Type B pancreatic cell (in vitro differentiated cells): Measurements from ENCODE around the gene GPBAR1. TPM values are rescaled to one million over a fixed set of nuclear protein-coding genes. Genes with fewer than 3 reads are reported as not detected.

Experiments used
- DNase-seq: peaks from one replicate; pipeline ENCODE4 v3.0.0; 2021; ENCODE audit warnings: mixed read lengths; ENCODE audit not compliant: unreplicated experiment; ENCODE audit errors: extremely low spot score
- H3K27ac Mint-ChIP-seq: 2 replicates; pipeline ENCODE4 v1.8.0; 2021; ENCODE audit warnings: mild to moderate bottlenecking, mixed read lengths
- H3K27me3 Mint-ChIP-seq: 2 replicates; pipeline ENCODE4 v1.8.0; 2021; ENCODE audit warnings: mixed read lengths
- H3K36me3 Mint-ChIP-seq: 2 replicates; pipeline ENCODE4 v1.8.0; 2021; ENCODE audit warnings: mixed read lengths
- H3K4me1 Mint-ChIP-seq: one replicate; pipeline ENCODE4 v1.8.0; 2021; ENCODE audit warnings: mixed read lengths; ENCODE audit not compliant: unreplicated experiment
- H3K4me3 Mint-ChIP-seq: 2 replicates; pipeline ENCODE4 v1.8.0; 2021; ENCODE audit warnings: mild to moderate bottlenecking, mixed read lengths
- H3K9me3 Mint-ChIP-seq: 2 replicates; pipeline ENCODE4 v1.8.0; 2021; ENCODE audit warnings: mixed read lengths
- total RNA-seq: library from RNA; stranded (reverse); gene quantifications from 2 replicates; pipeline ENCODE4 v1.2.1, GENCODE V29; 2021; ENCODE audit warnings: low replicate concordance
- TF ChIP-seq, protein P1 (sequence below): fragments of 200-600 bp; sonication (generic); conservative IDR thresholded peaks from 2 replicates; pipeline ENCODE4 v1.5.0; 2021; ENCODE audit warnings: antibody characterized with exemption, mild to moderate bottlenecking

GPBAR1 gene
- total RNA-seq, 1 donor from 2014 or later, result 2.1 TPM

- TF ChIP-seq, protein P1, sequence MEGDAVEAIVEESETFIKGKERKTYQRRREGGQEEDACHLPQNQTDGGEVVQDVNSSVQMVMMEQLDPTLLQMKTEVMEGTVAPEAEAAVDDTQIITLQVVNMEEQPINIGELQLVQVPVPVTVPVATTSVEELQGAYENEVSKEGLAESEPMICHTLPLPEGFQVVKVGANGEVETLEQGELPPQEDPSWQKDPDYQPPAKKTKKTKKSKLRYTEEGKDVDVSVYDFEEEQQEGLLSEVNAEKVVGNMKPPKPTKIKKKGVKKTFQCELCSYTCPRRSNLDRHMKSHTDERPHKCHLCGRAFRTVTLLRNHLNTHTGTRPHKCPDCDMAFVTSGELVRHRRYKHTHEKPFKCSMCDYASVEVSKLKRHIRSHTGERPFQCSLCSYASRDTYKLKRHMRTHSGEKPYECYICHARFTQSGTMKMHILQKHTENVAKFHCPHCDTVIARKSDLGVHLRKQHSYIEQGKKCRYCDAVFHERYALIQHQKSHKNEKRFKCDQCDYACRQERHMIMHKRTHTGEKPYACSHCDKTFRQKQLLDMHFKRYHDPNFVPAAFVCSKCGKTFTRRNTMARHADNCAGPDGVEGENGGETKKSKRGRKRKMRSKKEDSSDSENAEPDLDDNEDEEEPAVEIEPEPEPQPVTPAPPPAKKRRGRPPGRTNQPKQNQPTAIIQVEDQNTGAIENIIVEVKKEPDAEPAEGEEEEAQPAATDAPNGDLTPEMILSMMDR, result no peak
- H3K27ac Mint-ChIP-seq, result peak overlapping the region; percentile 86
- peak overlapping the region; percentile 65 for H3K4me3 Mint-ChIP-seq
- H3K9me3 Mint-ChIP-seq, result no peaks in the 10 kb centered on the region
- no peaks in the 10 kb centered on the region for H3K27me3 Mint-ChIP-seq
- no peak for DNase-seq
- H3K36me3 Mint-ChIP-seq, result peaks cover 20% of the 10 kb centered on the region
- peaks cover 8% of the 10 kb centered on the region for H3K4me1 Mint-ChIP-seq
These were observed 16.1 kb upstream of the GPBAR1 start for GRCh38 chr2:218244665-218245064.

GRCh38 chr2:218245214-218245613, 15.6 kb upstream of the GPBAR1 start:
- peak overlapping the region; percentile 65 for H3K4me3 Mint-ChIP-seq
- peaks cover 8% of the 10 kb centered on the region for H3K4me1 Mint-ChIP-seq
- no peaks in the 10 kb centered on the region for H3K9me3 Mint-ChIP-seq
- H3K36me3 Mint-ChIP-seq, result peaks cover 24% of the 10 kb centered on the region
- peak overlapping the region; percentile 86 for H3K27ac Mint-ChIP-seq
- DNase-seq, result no peak
- no peaks in the 10 kb centered on the region for H3K27me3 Mint-ChIP-seq
- TF ChIP-seq, protein P1, result no peak

GRCh38 chr2:218249691-218250090, 11.1 kb upstream of the GPBAR1 start:
- Mint-ChIP-seq H3K27ac (no peak overlapping the region), H3K36me3 (peaks cover 23% of the 10 kb centered on the region)
- TF ChIP-seq, protein P1, result no peak

DNA sequence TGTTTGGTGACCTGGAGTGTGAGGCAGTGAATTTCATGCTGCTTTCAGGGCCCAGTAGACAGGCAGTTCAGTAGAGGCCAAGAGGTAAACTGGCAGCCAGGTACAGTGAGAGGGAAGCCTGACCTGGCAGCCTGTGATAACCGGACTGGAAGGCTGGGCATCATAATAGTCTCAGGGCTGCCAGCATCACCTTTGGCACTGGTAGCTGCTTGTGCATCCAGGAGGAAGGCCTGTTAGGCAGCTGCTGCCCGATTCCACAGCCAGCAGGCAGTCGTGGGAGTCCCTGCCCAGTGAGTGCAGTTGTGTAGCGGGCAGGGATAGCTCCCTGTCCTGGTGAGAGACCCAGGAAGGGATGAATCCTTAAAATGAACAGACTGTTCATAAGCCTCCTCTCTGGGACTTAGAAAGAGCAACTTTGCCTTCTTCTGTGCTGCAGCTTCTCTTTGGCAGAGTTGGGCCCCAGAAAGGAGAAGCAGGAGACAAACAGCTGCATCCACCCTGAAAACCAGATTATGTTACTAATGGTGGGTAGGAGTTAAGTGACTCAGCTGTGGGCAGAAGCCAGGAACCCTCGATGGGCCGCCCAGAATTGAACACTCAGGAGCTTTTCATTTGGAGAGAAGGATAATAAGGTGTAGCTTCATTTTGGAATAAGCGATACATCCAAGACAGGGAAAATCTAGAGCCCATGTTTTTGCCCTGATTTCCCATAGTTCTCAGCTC, 8.1 kb upstream of the GPBAR1 start:
- Mint-ChIP-seq H3K4me3 (no peak overlapping the region), H3K27me3 (no peaks in the 10 kb centered on the region), H3K27ac (no peak overlapping the region), H3K9me3 (no peaks in the 10 kb centered on the region), H3K36me3 (peaks cover 28% of the 10 kb centered on the region), H3K4me1 (no peaks in the 10 kb centered on the region)
- TF ChIP-seq, protein P1, result no peak
- DNase-seq, result no peak

More at GRCh38 chr2:218249691-218250090, 11.1 kb upstream of the GPBAR1 start:
- Mint-ChIP-seq H3K27me3 (no peaks in the 10 kb centered on the region), H3K9me3 (no peaks in the 10 kb centered on the region), H3K4me1 (peaks cover 4% of the 10 kb centered on the region), H3K4me3 (no peak overlapping the region)
- no peak for DNase-seq

DNA sequence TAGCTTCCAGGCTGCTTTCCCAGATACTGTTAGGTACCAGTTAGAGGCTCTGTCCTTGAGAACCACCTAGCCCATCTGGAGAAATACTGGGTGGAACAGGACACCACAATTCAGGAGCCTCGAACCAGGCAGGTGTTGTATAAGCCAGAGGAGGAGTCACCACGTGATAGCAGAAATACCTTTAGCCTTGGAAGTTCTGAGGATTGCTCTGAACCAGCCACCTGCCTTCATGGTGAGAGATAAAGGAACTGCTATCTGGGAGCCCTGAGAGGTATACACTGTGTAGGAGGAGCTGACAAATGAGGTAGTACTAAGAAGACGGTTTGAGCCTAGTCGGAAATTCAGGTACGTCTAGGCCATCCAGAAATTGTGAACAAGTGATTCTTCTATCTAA, 7.6 kb upstream of the GPBAR1 start:
- H3K4me1 Mint-ChIP-seq, result no peaks in the 10 kb centered on the region
- TF ChIP-seq, protein P1, result no peak
- H3K9me3 Mint-ChIP-seq, result no peaks in the 10 kb centered on the region
- no peaks in the 10 kb centered on the region for H3K27me3 Mint-ChIP-seq
- H3K4me3 Mint-ChIP-seq, result no peak overlapping the region
- DNase-seq, result no peak
- H3K36me3 Mint-ChIP-seq, result peaks cover 25% of the 10 kb centered on the region
- no peak overlapping the region for H3K27ac Mint-ChIP-seq
